NB4 (cell line): ENCODE results near the gene BEX2.

Experiments used
- CTCF ChIP-seq: IDR thresholded peaks from one replicate; pipeline ENCODE4 v1.5.1; 2012; ENCODE audit warnings: low read depth, low read length
- POLR2A ChIP-seq: IDR thresholded peaks from 2 replicates; pipeline ENCODE4 v1.6.1; 2011; ENCODE audit warnings: mild to moderate bottlenecking; ENCODE audit not compliant: insufficient read length; ENCODE audit errors: extremely low read depth

GRCh38 chrX:103356130-103356798 lies 45.5 kb upstream of the BEX2 start, which contains the start of gene TCEAL9:
- TF ChIP-seq CTCF = no peak
- TF ChIP-seq POLR2A = no peak
